ENCODE data around the gene PKP4. TPM values are rescaled to one million over a fixed set of nuclear protein-coding genes. Genes with fewer than 3 reads are reported as not detected.

The PKP4 gene
- total RNA-seq, 1 experiment from 2014 or later, result 52.0 TPM

DNA sequence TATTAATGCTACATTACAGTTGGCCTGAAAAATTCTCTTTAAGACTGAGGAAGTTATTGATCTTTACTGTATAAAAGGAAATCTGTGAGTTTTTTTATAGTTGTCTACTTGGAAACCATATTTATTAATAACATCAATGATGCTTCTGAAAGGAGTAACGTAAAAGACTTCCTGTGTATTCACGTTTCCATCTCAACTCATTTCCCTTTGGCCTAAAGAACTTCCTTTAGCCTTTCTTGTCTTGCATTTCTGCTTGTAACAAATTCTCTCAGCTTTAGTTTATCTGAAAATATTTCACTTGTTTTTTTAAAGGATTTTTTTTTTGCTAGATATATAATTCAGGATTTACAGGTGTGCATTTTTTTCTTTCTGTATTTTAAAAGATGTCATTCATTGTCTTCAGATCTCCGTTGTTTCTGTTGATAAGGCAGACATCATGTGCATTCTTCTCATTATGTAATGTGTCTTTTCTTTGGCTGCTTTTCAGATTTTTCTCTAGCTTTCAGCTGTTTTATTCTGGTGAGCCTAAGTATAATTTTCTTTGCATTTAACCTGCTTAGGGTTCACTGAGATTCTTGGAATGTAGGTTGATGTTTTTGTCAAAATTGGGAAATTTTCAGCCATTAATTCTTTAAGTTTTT lies 179.3 kb downstream of the PKP4 start:
- H3K9me3 Mint-ChIP-seq, result no peaks in the 10 kb centered on the region
- Histone ChIP-seq H2BK20ac (ENCODE audit: low read depth, low read length, poor library complexity, severe bottlenecking) (no peak overlapping the region), H3K79me2 (ENCODE audit: insufficient read depth, low read length) (no peaks in the 10 kb centered on the region), H3K9ac (ENCODE audit: extremely low read depth, insufficient read length, low read length) (no peak overlapping the region), H2BK15ac (ENCODE audit: low read depth, low read length) (no peak overlapping the region), H4K8ac (replicated peaks; ENCODE audit: insufficient read length, low read depth, low read length) (no peak overlapping the region), H2AK5ac (ENCODE audit: insufficient read length, low read length) (no peak overlapping the region), H3T11ph (ENCODE audit: low read length) (no peak overlapping the region), H4K91ac (ENCODE audit: insufficient read length, low read depth, low read length) (no peak overlapping the region), H3K14ac (ENCODE audit: insufficient read depth, low read length) (no peak overlapping the region), H3K4ac (ENCODE audit: low read depth, low read length) (no peak overlapping the region), H3K9me3 (ENCODE audit: control insufficient read depth, low read depth, low read length) (no peaks in the 10 kb centered on the region), H3K56ac (ENCODE audit: insufficient read length, low read depth, low read length) (no peak overlapping the region), H3K23me2 (ENCODE audit: insufficient read length, low read depth, low read length, poor library complexity, severe bottlenecking) (no peaks in the 10 kb centered on the region), H2AFZ (ENCODE audit: low read length) (no peak overlapping the region), H4K5ac (ENCODE audit: insufficient read length, low read depth, low read length) (no peak overlapping the region), H3K23ac (ENCODE audit: insufficient read length, low read depth, low read length) (no peak overlapping the region), H3K27me3 (ENCODE audit: insufficient read depth, low read length) (no peaks in the 10 kb centered on the region), H3K4me1 (ENCODE audit: insufficient read depth, low read length) (no peaks in the 10 kb centered on the region), H4K20me1 (ENCODE audit: control insufficient read depth, insufficient read depth, insufficient read length) (no peaks in the 10 kb centered on the region), H3K27ac (ENCODE audit: insufficient read length, low read depth, low read length) (no peak overlapping the region), H2BK120ac (ENCODE audit: low read depth, low read length, poor library complexity, severe bottlenecking) (no peak overlapping the region), H3K4me2 (ENCODE audit: insufficient read depth, insufficient read length, low read length) (no peak overlapping the region), H2BK12ac (ENCODE audit: insufficient read length, low read depth, low read length) (no peak overlapping the region), H3K18ac (ENCODE audit: insufficient read length, low read depth, low read length) (no peak overlapping the region), H2BK5ac (ENCODE audit: insufficient read length, low read length) (no peak overlapping the region), H3K79me1 (ENCODE audit: insufficient read depth, low read depth, low read length, poor library complexity, severe bottlenecking) (no peaks in the 10 kb centered on the region)
- H3K36me3 Mint-ChIP-seq (ENCODE audit: insufficient read depth in 1 of 3, low read depth in 3 of 3), result peaks cover 8 to 45% (median 35%) of the 10 kb centered on the region in 3 experiments; a peak in 5 of 7 replicates
- DNase-seq, result no peak
- H3K4me1 Mint-ChIP-seq, result no peaks in the 10 kb centered on the region
- WGBS (ENCODE audit: extremely low coverage, insufficient read length, low lambda C conversion rate), result no CpG with 5 or more reads among the region's 3 CpGs
- H3K27ac Mint-ChIP-seq, result no peak overlapping the region
- no peak overlapping the region for H3K4me3 Mint-ChIP-seq
- H3K27me3 Mint-ChIP-seq (ENCODE audit: low read depth), result no peaks in the 10 kb centered on the region
- TF ChIP-seq, protein P1, sequence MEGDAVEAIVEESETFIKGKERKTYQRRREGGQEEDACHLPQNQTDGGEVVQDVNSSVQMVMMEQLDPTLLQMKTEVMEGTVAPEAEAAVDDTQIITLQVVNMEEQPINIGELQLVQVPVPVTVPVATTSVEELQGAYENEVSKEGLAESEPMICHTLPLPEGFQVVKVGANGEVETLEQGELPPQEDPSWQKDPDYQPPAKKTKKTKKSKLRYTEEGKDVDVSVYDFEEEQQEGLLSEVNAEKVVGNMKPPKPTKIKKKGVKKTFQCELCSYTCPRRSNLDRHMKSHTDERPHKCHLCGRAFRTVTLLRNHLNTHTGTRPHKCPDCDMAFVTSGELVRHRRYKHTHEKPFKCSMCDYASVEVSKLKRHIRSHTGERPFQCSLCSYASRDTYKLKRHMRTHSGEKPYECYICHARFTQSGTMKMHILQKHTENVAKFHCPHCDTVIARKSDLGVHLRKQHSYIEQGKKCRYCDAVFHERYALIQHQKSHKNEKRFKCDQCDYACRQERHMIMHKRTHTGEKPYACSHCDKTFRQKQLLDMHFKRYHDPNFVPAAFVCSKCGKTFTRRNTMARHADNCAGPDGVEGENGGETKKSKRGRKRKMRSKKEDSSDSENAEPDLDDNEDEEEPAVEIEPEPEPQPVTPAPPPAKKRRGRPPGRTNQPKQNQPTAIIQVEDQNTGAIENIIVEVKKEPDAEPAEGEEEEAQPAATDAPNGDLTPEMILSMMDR (conservative IDR thresholded peaks at IDR 0.05), result no peak
